ENCODE results near the gene KDM6A. TPM values are rescaled to one million over a fixed set of nuclear protein-coding genes. Genes with fewer than 3 reads are reported as not detected.
"Not testable (repeated sequence)": the region's sequence is repeated elsewhere in the genome, so short reads cannot be mapped to it uniquely, and the experiment has no call there.

Gene KDM6A
- total and polyA plus RNA-seq, 11 donors = 4.4 to 27.8 (median 13.9) TPM

DNA sequence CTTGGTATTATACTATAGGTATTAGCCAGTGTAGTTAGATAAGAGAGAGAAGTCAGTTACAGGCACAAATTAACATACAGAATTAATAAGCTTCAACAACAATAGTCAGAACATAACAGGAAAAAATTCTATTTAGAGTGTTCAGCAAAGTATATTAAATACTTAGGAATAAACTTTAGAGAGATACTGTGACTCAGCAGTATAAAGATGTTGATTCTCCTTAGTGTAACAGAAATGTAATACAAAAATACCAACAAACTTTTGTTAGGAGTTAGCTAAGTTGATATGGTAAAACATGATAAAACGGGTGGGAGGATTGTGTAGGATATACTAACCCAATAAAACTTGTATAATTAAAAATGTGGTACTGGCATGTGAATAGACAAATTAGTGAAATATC lies 173.4 kb downstream of the KDM6A start:
- intact Hi-C loops (cut with DNase I) = no loop called here
- Histone ChIP-seq H3K9me3 (no peaks in the 10 kb centered on the region), H3K27ac (no peak overlapping the region), H3K27me3 (no peaks in the 10 kb centered on the region), H3K36me3 (peaks cover 0 to under 1% (median 0%) of the 10 kb centered on the region in 9 donors), H3K4me3 (no peak overlapping the region), H3K4me1 (no peaks in the 10 kb centered on the region)
- WGBS, 4 donors = 87 to 97% (median 94%) methylated on average over 1 of the region's 1 CpG
- no peak for ATAC-seq
- TF ChIP-seq POLR2A (IDR thresholded peaks at IDR 0.05) (no peak), CTCF (IDR thresholded peaks at IDR 0.05) (no peak)
- DNase-seq = no peak

DNA sequence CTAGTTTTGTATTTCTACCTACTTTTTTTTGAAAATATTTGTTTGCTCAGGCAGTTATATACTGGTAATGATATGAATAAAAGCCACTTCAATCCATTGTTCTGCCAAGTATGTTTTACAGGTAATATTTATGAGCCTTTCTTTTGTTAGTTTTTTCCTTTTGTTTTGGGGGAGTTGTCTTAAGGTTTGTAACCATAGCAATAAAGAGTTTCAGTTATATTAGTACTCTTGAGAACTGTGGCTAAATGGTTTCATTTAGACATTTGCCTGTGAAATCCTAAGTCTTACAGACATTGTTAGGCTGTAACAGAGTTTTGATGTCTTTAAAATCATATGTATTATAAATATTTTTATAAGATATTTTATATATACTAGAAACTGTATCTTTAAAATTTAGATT lies 177.6 kb downstream of the KDM6A start:
- DNase-seq = no peak
- H3K27ac ChIP-seq = no peak overlapping the region
- no peaks in the 10 kb centered on the region for H3K27me3 ChIP-seq
- no peak for TF ChIP-seq CTCF (IDR thresholded peaks at IDR 0.05)
- H3K4me3 ChIP-seq = no peak overlapping the region
- H3K4me1 ChIP-seq = no peaks in the 10 kb centered on the region
- no peak for ATAC-seq
- H3K9me3 ChIP-seq = no peaks in the 10 kb centered on the region
- H3K36me3 ChIP-seq = peaks cover 0 to 24% (median 16%) of the 10 kb centered on the region in 9 donors
- intact Hi-C loops (cut with DNase I) = no loop called here

DNA sequence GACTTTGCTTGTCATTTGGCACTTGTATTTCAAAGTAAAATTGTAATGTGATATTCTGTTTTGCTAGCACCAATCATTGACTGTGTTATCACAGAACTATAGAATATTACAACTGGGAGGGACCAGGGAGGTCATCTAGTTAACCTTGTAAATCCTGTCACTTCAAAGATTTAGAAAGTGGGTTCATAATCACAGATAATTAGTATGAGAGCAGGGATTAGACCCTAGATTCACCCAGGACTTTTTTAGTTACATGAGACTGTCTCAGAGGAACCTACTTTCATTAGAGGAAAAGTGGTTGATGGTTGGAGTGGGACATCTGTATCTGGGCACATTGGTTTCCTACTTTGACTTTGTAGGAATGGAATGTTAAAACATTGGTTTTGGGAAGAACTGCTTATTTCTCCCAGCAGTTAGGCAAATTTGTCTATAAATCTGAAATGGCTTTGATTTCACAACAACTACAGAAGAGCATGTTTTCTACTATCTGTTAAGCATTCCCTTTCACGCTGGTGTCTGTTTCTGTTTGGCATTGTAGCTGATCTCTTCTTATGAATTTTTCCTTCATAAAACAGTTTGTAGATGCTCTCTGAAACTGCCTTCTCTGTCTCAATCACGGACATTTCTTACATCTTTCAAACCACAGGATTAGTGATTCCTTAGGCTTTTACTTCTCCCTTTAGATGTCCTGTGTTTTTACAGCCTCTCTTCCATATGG lies 183.6 kb downstream of the KDM6A start:
- intact Hi-C loops (cut with DNase I) = no loop called here
- TF ChIP-seq CTCF (IDR thresholded peaks at IDR 0.05) = no peak
- no peak for TF ChIP-seq POLR2A (IDR thresholded peaks at IDR 0.05)
- ATAC-seq (no peak), DNase-seq (no peak)
- Histone ChIP-seq H3K36me3 (peaks cover 0 to 50% (median 40%) of the 10 kb centered on the region in 9 donors), H3K27ac (no peak overlapping the region), H3K9me3 (no peaks in the 10 kb centered on the region), H3K4me1 (peaks cover 0 to 4% (median 0%) of the 10 kb centered on the region in 12 donors), H3K4me3 (no peak overlapping the region), H3K27me3 (no peaks in the 10 kb centered on the region)
- WGBS, 4 donors = 73 to 85% (median 78%) methylated on average over 2 of the region's 2 CpGs

DNA sequence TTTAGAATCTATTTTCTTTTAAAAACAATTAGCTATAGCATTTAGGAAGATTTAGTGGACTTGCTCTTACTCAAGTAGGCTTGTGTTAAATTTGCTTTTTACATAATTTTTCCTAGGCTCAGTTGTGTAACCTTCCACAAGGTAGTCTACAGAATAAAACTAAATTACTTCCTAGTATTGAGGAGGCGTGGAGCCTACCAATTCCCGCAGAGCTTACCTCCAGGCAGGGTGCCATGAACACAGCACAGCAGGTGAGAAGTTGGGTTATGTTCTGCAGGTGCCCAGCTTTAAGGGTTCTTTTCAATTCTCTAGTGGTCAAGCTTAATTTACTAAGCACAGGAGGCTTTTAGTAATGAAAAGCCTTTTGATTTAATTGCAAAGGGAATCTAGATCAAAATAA lies 186.9 kb downstream of the KDM6A start:
- H3K9me3 ChIP-seq, ATAC-seq, H3K27ac ChIP-seq, H3K4me1 ChIP-seq, H3K4me3 ChIP-seq, H3K27me3 ChIP-seq, DNase-seq: not testable (repeated sequence)
- H3K36me3 ChIP-seq = peaks cover 0 to 60% (median 48%) of the 10 kb centered on the region in 9 donors
- 88 to 98% (median 93%) methylated on average over 2 of the region's 2 CpGs for WGBS, 4 donors
- intact Hi-C loops (cut with DNase I) = loop anchor here in 3 of 10 donors (10.0 kb wide), 3 partner anchors 65 to 185 kb away; partner anchors contain the start of gene KDM6A (in 1 of the 3)
